Measurements from ENCODE around the gene SYNGAP1. TPM values are rescaled to one million over a fixed set of nuclear protein-coding genes. Genes with fewer than 3 reads are reported as not detected.

Gene SYNGAP1
- total and polyA plus RNA-seq, 2 experiments from 2014 or later = 13.9 to 45.0 TPM

GRCh38 chr6:33456156-33456555 lies 36.3 kb downstream of the SYNGAP1 start:
- Mint-ChIP-seq H3K27me3 (ENCODE audit: insufficient read depth, low read depth, poor library complexity) (peaks cover 20% of the 10 kb centered on the region), H3K9me3 (peaks cover 7% of the 10 kb centered on the region; the same call in 2 of the 3 replicates), H3K36me3 (ENCODE audit: low read depth) (peaks cover 45% of the 10 kb centered on the region), H3K27ac (no peak overlapping the region), H3K4me3 (peak overlapping the region; percentile 97; the same call in 2 of the 3 replicates), H3K4me1 (peaks cover 18% of the 10 kb centered on the region)
- Histone ChIP-seq H3K27me3 (ENCODE audit: insufficient read depth) (no peaks in the 10 kb centered on the region), H3K79me2 (replicated peaks; ENCODE audit: insufficient read depth) (peaks cover 14% of the 10 kb centered on the region), H3K27ac (ENCODE audit: low read depth) (no peak overlapping the region), H2AFZ (no peak overlapping the region), H3K4me3 (no peak overlapping the region), H4K20me1 (replicated peaks; ENCODE audit: insufficient read depth) (no peaks in the 10 kb centered on the region; the same call in 1 of the 2 replicates), H3K4me1 (ENCODE audit: insufficient read depth) (peaks cover 4% of the 10 kb centered on the region; the same call in 1 of the 2 replicates), H3K36me3 (ENCODE audit: insufficient read depth) (no peaks in the 10 kb centered on the region), H3F3A (replicated peaks; ENCODE audit: low read depth) (peaks cover 8% of the 10 kb centered on the region), H3K4me2 (no peak overlapping the region), H3K9me2 (ENCODE audit: insufficient read depth) (no peaks in the 10 kb centered on the region)
- TF ChIP-seq, protein P1, sequence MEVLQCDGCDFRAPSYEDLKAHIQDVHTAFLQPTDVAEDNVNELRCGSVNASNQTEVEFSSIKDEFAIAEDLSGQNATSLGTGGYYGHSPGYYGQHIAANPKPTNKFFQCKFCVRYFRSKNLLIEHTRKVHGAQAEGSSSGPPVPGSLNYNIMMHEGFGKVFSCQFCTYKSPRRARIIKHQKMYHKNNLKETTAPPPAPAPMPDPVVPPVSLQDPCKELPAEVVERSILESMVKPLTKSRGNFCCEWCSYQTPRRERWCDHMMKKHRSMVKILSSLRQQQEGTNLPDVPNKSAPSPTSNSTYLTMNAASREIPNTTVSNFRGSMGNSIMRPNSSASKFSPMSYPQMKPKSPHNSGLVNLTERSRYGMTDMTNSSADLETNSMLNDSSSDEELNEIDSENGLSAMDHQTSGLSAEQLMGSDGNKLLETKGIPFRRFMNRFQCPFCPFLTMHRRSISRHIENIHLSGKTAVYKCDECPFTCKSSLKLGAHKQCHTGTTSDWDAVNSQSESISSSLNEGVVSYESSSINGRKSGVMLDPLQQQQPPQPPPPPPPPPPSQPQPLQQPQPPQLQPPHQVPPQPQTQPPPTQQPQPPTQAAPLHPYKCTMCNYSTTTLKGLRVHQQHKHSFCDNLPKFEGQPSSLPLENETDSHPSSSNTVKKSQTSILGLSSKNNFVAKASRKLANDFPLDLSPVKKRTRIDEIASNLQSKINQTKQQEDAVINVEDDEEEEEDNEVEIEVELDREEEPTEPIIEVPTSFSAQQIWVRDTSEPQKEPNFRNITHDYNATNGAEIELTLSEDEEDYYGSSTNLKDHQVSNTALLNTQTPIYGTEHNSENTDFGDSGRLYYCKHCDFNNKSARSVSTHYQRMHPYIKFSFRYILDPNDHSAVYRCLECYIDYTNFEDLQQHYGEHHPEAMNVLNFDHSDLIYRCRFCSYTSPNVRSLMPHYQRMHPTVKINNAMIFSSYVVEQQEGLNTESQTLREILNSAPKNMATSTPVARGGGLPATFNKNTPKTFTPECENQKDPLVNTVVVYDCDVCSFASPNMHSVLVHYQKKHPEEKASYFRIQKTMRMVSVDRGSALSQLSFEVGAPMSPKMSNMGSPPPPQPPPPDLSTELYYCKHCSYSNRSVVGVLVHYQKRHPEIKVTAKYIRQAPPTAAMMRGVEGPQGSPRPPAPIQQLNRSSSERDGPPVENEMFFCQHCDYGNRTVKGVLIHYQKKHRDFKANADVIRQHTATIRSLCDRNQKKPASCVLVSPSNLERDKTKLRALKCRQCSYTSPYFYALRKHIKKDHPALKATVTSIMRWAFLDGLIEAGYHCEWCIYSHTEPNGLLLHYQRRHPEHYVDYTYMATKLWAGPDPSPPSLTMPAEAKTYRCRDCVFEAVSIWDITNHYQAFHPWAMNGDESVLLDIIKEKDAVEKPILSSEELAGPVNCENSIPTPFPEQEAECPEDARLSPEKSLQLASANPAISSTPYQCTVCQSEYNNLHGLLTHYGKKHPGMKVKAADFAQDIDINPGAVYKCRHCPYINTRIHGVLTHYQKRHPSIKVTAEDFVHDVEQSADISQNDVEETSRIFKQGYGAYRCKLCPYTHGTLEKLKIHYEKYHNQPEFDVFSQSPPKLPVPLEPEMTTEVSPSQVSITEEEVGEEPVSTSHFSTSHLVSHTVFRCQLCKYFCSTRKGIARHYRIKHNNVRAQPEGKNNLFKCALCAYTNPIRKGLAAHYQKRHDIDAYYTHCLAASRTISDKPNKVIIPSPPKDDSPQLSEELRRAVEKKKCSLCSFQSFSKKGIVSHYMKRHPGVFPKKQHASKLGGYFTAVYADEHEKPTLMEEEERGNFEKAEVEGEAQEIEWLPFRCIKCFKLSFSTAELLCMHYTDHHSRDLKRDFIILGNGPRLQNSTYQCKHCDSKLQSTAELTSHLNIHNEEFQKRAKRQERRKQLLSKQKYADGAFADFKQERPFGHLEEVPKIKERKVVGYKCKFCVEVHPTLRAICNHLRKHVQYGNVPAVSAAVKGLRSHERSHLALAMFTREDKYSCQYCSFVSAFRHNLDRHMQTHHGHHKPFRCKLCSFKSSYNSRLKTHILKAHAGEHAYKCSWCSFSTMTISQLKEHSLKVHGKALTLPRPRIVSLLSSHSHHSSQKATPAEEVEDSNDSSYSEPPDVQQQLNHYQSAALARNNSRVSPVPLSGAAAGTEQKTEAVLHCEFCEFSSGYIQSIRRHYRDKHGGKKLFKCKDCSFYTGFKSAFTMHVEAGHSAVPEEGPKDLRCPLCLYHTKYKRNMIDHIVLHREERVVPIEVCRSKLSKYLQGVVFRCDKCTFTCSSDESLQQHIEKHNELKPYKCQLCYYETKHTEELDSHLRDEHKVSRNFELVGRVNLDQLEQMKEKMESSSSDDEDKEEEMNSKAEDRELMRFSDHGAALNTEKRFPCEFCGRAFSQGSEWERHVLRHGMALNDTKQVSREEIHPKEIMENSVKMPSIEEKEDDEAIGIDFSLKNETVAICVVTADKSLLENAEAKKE (CRISPR knock-in tag; IDR thresholded peaks at IDR 0.05) = no peak
- TF ChIP-seq ZNF114 (CRISPR knock-in tag; IDR thresholded peaks at IDR 0.05) = no peak
- no peak for TF ChIP-seq JUNB (IDR thresholded peaks at IDR 0.05; ENCODE audit: unreplicated experiment)
- no peak for TF ChIP-seq ETS1 (IDR thresholded peaks at IDR 0.05)
- no peak for TF ChIP-seq REST (IDR thresholded peaks at IDR 0.05; ENCODE audit: unreplicated experiment)
- TF ChIP-seq POLR2AphosphoS5 (IDR thresholded peaks at IDR 0.05; ENCODE audit: low read depth) = no peak
- no peak for TF ChIP-seq CREB1 (CRISPR knock-in tag; IDR thresholded peaks at IDR 0.05; ENCODE audit: low read depth)
- no peak for DNase-seq (ENCODE audit: low spot score)
- ATAC-seq = no peak

Data from GM23338 (cell line).